Lung (tissue), 12 donors: ENCODE results near the gene TP63. TPM values are rescaled to one million over a fixed set of nuclear protein-coding genes. Genes with fewer than 3 reads are reported as not detected.

Experiments used
- ATAC-seq: fragments of 200-7000 bp; cut with Tn5 transposase; one replicate; pipeline ENCODE4 v1.9.1; 2020; ENCODE audit warnings: moderate number of reproducible peaks; ENCODE audit not compliant: insufficient read depth, low FRiP score
- DNase-seq, 3 donors: peaks; one replicate each; pipeline ENCODE4 v3.0.0-alpha.2; 2013 to 2017
- H3K27ac ChIP-seq, 2 donors: one replicate each; pipeline ENCODE4 v1.5.1; 2013; ENCODE audit warnings: mild to moderate bottlenecking in 2 of 2, moderate library complexity in 2 of 2, control low read depth in 1 of 2, inconsistent platforms in 1 of 2, low read depth in 1 of 2, low read length in 1 of 2
- H3K27me3 ChIP-seq, 3 donors: one replicate each; pipeline ENCODE4 v1.5.1; 2013; ENCODE audit warnings: low read length in 2 of 3; ENCODE audit not compliant: control insufficient read depth in 3 of 3, insufficient read depth in 3 of 3
- H3K36me3 ChIP-seq, 4 donors: one replicate each; pipeline ENCODE4 v1.5.1; 2013; ENCODE audit warnings: low read length in 4 of 4, mild to moderate bottlenecking in 1 of 4, moderate library complexity in 1 of 4; ENCODE audit not compliant: control insufficient read depth in 4 of 4, insufficient read depth in 4 of 4
- H3K4me1 ChIP-seq, 5 donors: one replicate each; pipeline ENCODE4 v1.5.1; 2013; ENCODE audit warnings: low read length in 5 of 5, mild to moderate bottlenecking in 2 of 5, moderate library complexity in 1 of 5; ENCODE audit not compliant: control insufficient read depth in 5 of 5, insufficient read depth in 5 of 5
- H3K4me3 ChIP-seq: one replicate; pipeline ENCODE4 v1.5.1; 2013; ENCODE audit warnings: mild to moderate bottlenecking, control low read depth, moderate library complexity
- H3K9ac ChIP-seq, 2 donors: one replicate each; pipeline ENCODE4 v1.5.1; 2013; ENCODE audit warnings: low read length in 2 of 2, control low read depth in 1 of 2; ENCODE audit not compliant: insufficient read depth in 1 of 2
- H3K9me3 ChIP-seq, 4 donors: one replicate each; pipeline ENCODE4 v1.5.1; 2013; ENCODE audit warnings: low read length in 3 of 4, mild to moderate bottlenecking in 1 of 4, moderate library complexity in 1 of 4; ENCODE audit not compliant: control insufficient read depth in 4 of 4, insufficient read depth in 3 of 4
- CTCF ChIP-seq: IDR thresholded peaks from 2 replicates; pipeline ENCODE4 v1.5.1; 2012; ENCODE audit warnings: mild to moderate bottlenecking; ENCODE audit errors: control extremely low read depth, extremely low read depth
- WGBS, 2 donors: extraction: QIAGEN DNeasy Blood & Tissue Kit; methylation state at CpG; one replicate each; pipeline ENCODE4 v1.1.7; 2013; 5-methylcytosine and 5-hydroxymethylcytosine counted together
- polyA plus RNA-seq, 2 donors: library from polyadenylated mRNA; stranded (reverse); fragments of 200-250 nt; gene quantifications; one replicate each; pipeline ENCODE4 v1.2.1, GENCODE V29; 2013
- total RNA-seq, 2 donors: library from RNA; depleted of rRNA in 1 of 2; stranded (reverse); fragments of >200 nt in 1 of 2; gene quantifications; one replicate each; pipeline ENCODE4 v1.2.1, GENCODE V29; 2014 to 2021
- donor health status: control.
- donor health status: control.
- donor health status: Bipolar disorder and iron deficiency.
- donor health status: healthy.
- donor health status: DM: yes; HTN: yes; CAD: no.

TP63 gene
- total and polyA plus RNA-seq, 4 donors, result 1.1 to 12.3 (median 2.7) TPM

DNA sequence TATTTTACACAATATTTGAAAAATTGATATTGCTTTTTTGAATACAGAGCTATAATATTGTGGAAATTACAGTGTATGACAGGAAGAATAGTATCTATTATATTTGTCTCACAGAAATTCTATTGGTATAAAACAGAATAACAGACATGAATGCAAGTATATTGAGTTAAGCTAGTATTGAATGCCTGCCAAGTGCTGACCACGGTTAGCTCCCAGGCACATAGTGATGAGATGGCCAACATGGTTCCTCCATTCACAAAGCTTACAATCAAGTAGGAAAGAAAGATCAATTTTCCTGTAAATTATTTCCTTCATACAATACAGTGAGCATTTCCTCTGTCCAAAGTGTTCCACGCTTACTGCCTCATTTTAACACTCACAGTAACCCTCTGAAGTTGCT, 67.6 kb downstream of the TP63 start:
- no peaks in the 10 kb centered on the region for H3K36me3 ChIP-seq
- H3K27me3 ChIP-seq, result no peaks in the 10 kb centered on the region
- H3K9me3 ChIP-seq, result no peaks in the 10 kb centered on the region
- 57 to 62% methylated on average over 2 of the region's 2 CpGs for WGBS, 2 donors
- no peak for TF ChIP-seq CTCF
- no peak overlapping the region for H3K9ac ChIP-seq
- no peak overlapping the region for H3K27ac ChIP-seq
- H3K4me3 ChIP-seq, result no peak overlapping the region
- ATAC-seq (no peak), DNase-seq (no peak)
- H3K4me1 ChIP-seq, result no peaks in the 10 kb centered on the region

DNA sequence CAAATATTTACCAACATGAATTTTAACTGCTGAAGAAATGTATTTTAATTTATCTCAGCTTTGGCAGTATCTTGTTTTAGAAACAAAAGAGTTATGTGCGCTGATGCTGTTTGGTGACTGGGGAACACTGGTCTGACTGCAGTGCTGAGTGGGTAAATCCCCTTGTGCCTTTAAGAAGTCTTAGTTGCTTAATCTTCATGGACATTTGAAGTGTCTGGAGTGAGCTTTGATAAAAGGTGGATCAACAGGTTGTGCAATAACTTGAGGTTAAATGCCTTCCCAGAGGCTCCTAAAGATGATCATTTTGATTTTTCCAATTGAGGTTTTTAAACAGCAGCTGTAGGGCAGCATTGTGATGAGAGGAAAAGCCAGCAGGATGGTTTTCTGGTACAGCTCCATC, 68.7 kb downstream of the TP63 start:
- H3K4me1 ChIP-seq, result no peaks in the 10 kb centered on the region
- H3K9ac ChIP-seq, result no peak overlapping the region
- H3K9me3 ChIP-seq, result no peaks in the 10 kb centered on the region
- no peaks in the 10 kb centered on the region for H3K36me3 ChIP-seq
- H3K27me3 ChIP-seq, result no peaks in the 10 kb centered on the region
- TF ChIP-seq CTCF, result no peak
- no peak for ATAC-seq
- no peak overlapping the region for H3K4me3 ChIP-seq
- no peak overlapping the region for H3K27ac ChIP-seq
- WGBS, 2 donors, result 72 to 87% methylated on average over 1 of the region's 1 CpG
- DNase-seq, result no peak

- Histone ChIP-seq H3K9me3 (no peaks in the 10 kb centered on the region), H3K27ac (no peak overlapping the region), H3K36me3 (no peaks in the 10 kb centered on the region), H3K9ac (no peak overlapping the region), H3K4me3 (no peak overlapping the region), H3K4me1 (no peaks in the 10 kb centered on the region), H3K27me3 (no peaks in the 10 kb centered on the region)
- no peak for TF ChIP-seq CTCF
- WGBS, 2 donors, result 85 to 96% methylated on average over 1 of the region's 1 CpG
- DNase-seq, result no peak
- no peak for ATAC-seq
Measured at GRCh38 chr3:189702066-189702646, 71.0 kb downstream of the TP63 start.

DNA sequence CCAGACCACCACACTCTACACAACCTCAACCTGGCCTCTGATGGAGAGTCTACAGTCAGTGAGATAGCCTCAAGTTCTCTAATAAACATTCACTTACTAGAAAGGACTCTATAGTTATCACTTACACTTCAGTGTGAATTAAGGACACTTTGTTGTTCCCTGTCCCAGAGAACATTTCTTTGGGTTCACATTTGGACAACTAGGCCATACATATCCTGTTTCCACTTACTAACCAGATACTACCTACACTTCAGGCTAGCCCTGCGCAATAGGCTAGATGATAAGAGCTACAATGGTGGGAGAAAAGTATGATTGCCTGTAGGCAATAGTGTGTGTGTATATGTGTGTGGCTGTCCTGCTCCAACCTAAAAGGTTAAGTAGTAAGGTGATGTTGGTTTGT, 72.7 kb downstream of the TP63 start:
- no peaks in the 10 kb centered on the region for H3K36me3 ChIP-seq
- no peak overlapping the region for H3K27ac ChIP-seq
- no peak for DNase-seq
- WGBS, 2 donors, result 42 to 100% methylated on average over 1 of the region's 1 CpG
- no peaks in the 10 kb centered on the region for H3K4me1 ChIP-seq
- no peak for TF ChIP-seq CTCF
- H3K4me3 ChIP-seq, result no peak overlapping the region
- no peaks in the 10 kb centered on the region for H3K9me3 ChIP-seq
- no peak overlapping the region for H3K9ac ChIP-seq
- H3K27me3 ChIP-seq, result no peaks in the 10 kb centered on the region
- ATAC-seq, result no peak
